Measurements from ENCODE around the gene COCH. TPM values are rescaled to one million over a fixed set of nuclear protein-coding genes. Genes with fewer than 3 reads are reported as not detected.

COCH gene
- total RNA-seq, 4 donors from 2014 or later, result 0.35 to 2.0 (median 0.53) TPM

- no peaks in the 10 kb centered on the region for H3K36me3 ChIP-seq
- DNase-seq (no peak), ATAC-seq (no peak)
- H3K4me3 ChIP-seq, result no peak overlapping the region
- in situ Hi-C loops (cut with MboI; ENCODE audit: low sequenced_read_pairs in 4 of 4) (no loop called here), intact Hi-C loops (cut with DNase I; ENCODE audit: low total_unique reads) (no loop called here)
- H3K4me1 ChIP-seq, result no peaks in the 10 kb centered on the region
- TF ChIP-seq POLR2A (IDR thresholded peaks at IDR 0.05), result no peak
- no peak for TF ChIP-seq CTCF (IDR thresholded peaks at IDR 0.05 in 4 of 5, conservative IDR thresholded peaks at IDR 0.05 in 1 of 5)
- H3K27me3 ChIP-seq, result no peaks in the 10 kb centered on the region
- H3K27ac ChIP-seq, result no peak overlapping the region
- H3K9me3 ChIP-seq, result no peaks in the 10 kb centered on the region
Observed at GRCh38 chr14:30838351-30838750, 36.0 kb upstream of the COCH start.

GRCh38 chr14:30840086-30840779 is 34.1 kb upstream of the COCH start:
- ATAC-seq (no peak), DNase-seq (no peak)
- H3K4me1 ChIP-seq, result no peaks in the 10 kb centered on the region
- no peaks in the 10 kb centered on the region for H3K9me3 ChIP-seq
- no peak overlapping the region for H3K4me3 ChIP-seq
- TF ChIP-seq CTCF (IDR thresholded peaks at IDR 0.05 in 4 of 5, conservative IDR thresholded peaks at IDR 0.05 in 1 of 5) (no peak), POLR2A (IDR thresholded peaks at IDR 0.05) (no peak)
- intact Hi-C loops (cut with DNase I; ENCODE audit: low total_unique reads) (no loop called here), in situ Hi-C loops (cut with MboI; ENCODE audit: low sequenced_read_pairs in 4 of 4) (no loop called here)
- no peak overlapping the region for H3K27ac ChIP-seq
- no peaks in the 10 kb centered on the region for H3K27me3 ChIP-seq
- H3K36me3 ChIP-seq, result no peaks in the 10 kb centered on the region

- Histone ChIP-seq H3K9me3 (no peaks in the 10 kb centered on the region), H3K4me1 (no peaks in the 10 kb centered on the region), H3K27me3 (no peaks in the 10 kb centered on the region), H3K36me3 (no peaks in the 10 kb centered on the region), H3K27ac (no peak overlapping the region), H3K4me3 (no peak overlapping the region)
- DNase-seq (no peak), ATAC-seq (no peak)
- in situ Hi-C loops (cut with MboI; ENCODE audit: low sequenced_read_pairs in 4 of 4), result no loop called here
- intact Hi-C loops (cut with DNase I; ENCODE audit: low total_unique reads), result no loop called here
- TF ChIP-seq POLR2A (IDR thresholded peaks at IDR 0.05) (no peak), CTCF (IDR thresholded peaks at IDR 0.05 in 4 of 5, conservative IDR thresholded peaks at IDR 0.05 in 1 of 5) (no peak)
Observed at GRCh38 chr14:30842431-30842830, 31.9 kb upstream of the COCH start.

- Histone ChIP-seq H3K4me3 (no peak overlapping the region), H3K9me3 (no peaks in the 10 kb centered on the region), H3K4me1 (no peaks in the 10 kb centered on the region), H3K36me3 (no peaks in the 10 kb centered on the region), H3K27me3 (no peaks in the 10 kb centered on the region), H3K27ac (no peak overlapping the region)
- ATAC-seq (no peak), DNase-seq (no peak)
- intact Hi-C loops (cut with DNase I; ENCODE audit: low total_unique reads) (no loop called here), in situ Hi-C loops (cut with MboI; ENCODE audit: low sequenced_read_pairs in 4 of 4) (no loop called here)
- TF ChIP-seq CTCF (IDR thresholded peaks at IDR 0.05 in 4 of 5, conservative IDR thresholded peaks at IDR 0.05 in 1 of 5), result no peak
- no peak for TF ChIP-seq POLR2A (IDR thresholded peaks at IDR 0.05)
Observed at GRCh38 chr14:30848449-30849240, 25.7 kb upstream of the COCH start.

Data from gastrocnemius medialis (tissue), 4 donors.